Activated naive CD4-positive, alpha-beta T cell treated with anti-CD3 and anti-CD28 coated beads, Interleukin-2, amount 50 U/mL, for 24 hours (primary cell): ENCODE measurements around the gene SLC35F3.
"Not testable (repeated sequence)": the region's sequence is repeated elsewhere in the genome, so short reads cannot be mapped to it uniquely, and the experiment has no call there.

Experiments
- H3K27ac Mint-ChIP-seq: one replicate; pipeline ENCODE4 v1.8.0; 2021; ENCODE audit warnings: mild to moderate bottlenecking, mixed read lengths
- H3K27me3 Mint-ChIP-seq: one replicate; pipeline ENCODE4 v1.8.0; 2021; ENCODE audit warnings: mixed read lengths
- H3K36me3 Mint-ChIP-seq: one replicate; pipeline ENCODE4 v1.8.0; 2021; ENCODE audit warnings: mixed read lengths
- H3K4me1 Mint-ChIP-seq: one replicate; pipeline ENCODE4 v1.8.0; 2021; ENCODE audit warnings: mixed read lengths
- H3K4me3 Mint-ChIP-seq: one replicate; pipeline ENCODE4 v1.8.0; 2021; ENCODE audit warnings: mild to moderate bottlenecking, mixed read lengths
- H3K9me3 Mint-ChIP-seq: one replicate; pipeline ENCODE4 v1.8.0; 2021; ENCODE audit warnings: mixed read lengths

Gene SLC35F3

DNA sequence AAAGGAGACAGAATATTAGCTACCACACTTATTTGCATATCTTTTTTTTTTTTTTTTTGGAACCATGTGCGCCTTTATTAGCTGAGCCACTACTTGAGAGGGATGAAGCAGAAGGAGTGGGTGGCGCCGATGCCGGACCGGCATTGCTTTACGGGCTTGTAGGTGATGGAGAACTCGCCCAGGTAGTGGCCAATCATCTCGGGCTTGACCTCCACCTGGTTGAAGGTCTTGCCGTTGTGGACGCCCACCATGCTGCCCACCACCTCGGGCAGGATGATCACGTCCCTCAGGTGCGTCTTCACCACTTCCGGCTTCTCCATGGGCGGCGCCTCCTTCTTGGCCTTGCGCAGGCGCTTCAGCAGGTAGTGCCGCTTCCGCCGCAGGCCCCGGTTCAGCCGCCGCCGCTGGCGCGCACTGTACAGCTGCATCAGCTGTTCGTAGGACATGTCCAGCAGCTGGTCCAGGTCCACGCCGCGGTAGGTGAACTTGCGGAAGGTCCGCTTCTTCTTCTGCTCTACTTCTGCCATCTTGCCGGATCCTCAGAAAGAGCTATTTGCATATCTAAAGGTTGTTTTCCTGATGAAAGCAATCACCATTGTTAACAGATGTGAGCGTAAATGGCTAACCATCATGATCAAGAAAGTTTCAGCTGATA is 452.3 kb downstream of the SLC35F3 start:
- not testable (repeated sequence) for H3K27me3 Mint-ChIP-seq, H3K9me3 Mint-ChIP-seq, H3K4me1 Mint-ChIP-seq, H3K36me3 Mint-ChIP-seq
- Mint-ChIP-seq H3K27ac (peak overlapping the region; percentile 89), H3K4me3 (peak overlapping the region; percentile 89)

DNA sequence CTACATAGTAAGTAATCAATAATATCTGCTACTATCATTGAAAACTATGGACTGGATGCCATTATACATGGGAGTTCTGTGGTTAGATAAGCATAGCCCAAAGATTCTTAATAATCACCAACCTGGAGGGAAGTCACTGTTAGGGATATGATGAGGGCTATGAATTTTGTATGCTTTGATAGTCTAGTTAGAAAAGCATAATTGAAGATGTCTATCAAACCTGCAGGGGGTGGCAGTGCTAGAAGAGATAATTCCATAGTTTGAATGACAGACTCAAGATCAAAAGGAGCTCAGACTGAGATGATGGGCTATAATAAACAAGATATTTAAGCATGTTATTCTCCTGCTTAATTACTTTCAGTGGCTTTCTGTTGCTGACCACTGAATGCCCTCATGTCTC is 453.4 kb downstream of the SLC35F3 start:
- H3K9me3 Mint-ChIP-seq: no peaks in the 10 kb centered on the region
- peaks cover 1% of the 10 kb centered on the region for H3K36me3 Mint-ChIP-seq
- H3K4me3 Mint-ChIP-seq: peak overlapping the region; percentile 89
- H3K4me1 Mint-ChIP-seq: peaks cover 7% of the 10 kb centered on the region
- H3K27ac Mint-ChIP-seq: no peak overlapping the region
- H3K27me3 Mint-ChIP-seq: no peaks in the 10 kb centered on the region

DNA sequence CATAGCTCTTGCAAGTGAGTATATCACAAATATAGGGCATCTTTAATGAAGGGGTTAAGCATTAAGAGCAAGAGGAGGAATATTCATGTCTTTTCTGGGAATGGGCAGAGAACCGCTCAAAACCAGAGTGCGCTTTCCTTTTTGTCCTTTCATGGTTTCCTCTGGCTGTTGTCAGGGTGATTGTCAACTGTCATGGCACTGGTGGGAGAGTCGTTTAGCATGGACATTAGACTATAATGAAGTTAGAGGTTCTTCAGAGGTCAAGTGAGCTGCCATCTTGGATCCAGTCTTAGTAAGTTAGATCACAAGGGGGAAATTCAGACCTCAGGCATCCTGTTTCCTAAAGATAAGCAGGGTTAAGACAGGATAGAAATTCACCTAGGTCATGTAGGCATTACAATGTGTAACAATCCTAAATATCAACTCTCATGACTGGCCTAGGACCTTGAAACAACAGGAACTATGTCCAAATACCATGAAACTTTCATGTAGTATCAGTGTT is 456.7 kb downstream of the SLC35F3 start:
- Mint-ChIP-seq H3K4me3 (no peak overlapping the region), H3K4me1 (peaks cover 7% of the 10 kb centered on the region)

DNA sequence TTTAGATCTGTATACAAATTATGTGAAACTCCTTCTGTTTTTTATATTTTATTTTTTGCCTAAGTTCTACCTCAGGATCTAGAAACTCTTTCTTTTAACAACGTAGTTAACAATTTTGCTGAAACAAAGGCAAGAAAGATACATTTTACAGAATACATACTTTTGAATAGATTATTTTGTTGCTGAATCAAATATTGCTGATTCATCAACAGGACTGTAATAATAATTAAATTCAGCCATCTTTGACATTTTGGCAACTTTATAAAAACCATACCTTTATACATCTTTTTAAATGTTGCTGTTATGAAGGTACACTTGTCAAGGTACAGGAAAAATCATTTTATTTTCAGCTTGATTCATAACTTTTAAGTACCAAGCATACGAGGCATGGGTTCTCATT is 458.1 kb downstream of the SLC35F3 start:
- no peaks in the 10 kb centered on the region for H3K9me3 Mint-ChIP-seq
- no peaks in the 10 kb centered on the region for H3K27me3 Mint-ChIP-seq
- H3K4me1 Mint-ChIP-seq: peaks cover 5% of the 10 kb centered on the region
- no peak overlapping the region for H3K4me3 Mint-ChIP-seq
- H3K27ac Mint-ChIP-seq: no peak overlapping the region
- H3K36me3 Mint-ChIP-seq: peaks cover 1% of the 10 kb centered on the region

More for the DNA sequence above, 456.7 kb downstream of the SLC35F3 start:
- Mint-ChIP-seq H3K36me3 (peaks cover 1% of the 10 kb centered on the region), H3K27ac (peak overlapping the region; percentile 60), H3K27me3 (no peaks in the 10 kb centered on the region), H3K9me3 (no peaks in the 10 kb centered on the region)

DNA sequence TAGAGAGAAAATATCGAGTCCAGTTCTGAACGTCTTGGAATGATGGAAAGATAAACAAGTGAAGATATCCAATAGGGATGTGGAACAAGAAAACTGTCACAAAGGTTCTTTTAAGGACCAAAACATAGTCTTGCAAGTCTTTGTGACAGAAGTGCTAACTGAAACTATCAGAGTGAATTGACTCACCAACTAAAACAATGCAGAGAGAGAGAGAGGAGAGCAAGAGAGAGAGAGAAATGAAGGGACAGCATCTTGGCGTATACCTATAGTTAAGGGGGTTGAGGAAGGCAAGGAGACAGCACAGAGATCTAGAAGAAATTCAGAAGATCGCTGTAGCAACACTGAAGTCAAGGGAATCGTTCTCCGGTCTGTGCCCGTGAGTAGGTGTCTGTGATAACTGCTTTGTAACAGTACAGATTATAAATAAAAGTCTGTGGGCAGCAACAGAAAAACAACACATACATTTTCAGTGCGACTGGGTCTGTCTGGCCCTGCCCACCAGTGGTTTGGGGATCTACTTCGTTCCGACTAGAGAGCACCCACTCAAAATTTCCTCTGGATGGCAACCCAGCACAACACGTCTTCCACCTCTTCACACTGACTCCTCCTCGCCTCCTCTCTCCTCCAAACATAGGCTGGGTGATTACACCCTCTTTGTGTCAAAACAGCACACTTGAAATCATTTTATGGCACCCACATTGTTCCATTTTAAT is 464.0 kb downstream of the SLC35F3 start:
- Mint-ChIP-seq H3K36me3 (no peaks in the 10 kb centered on the region), H3K9me3 (no peaks in the 10 kb centered on the region), H3K27me3 (no peaks in the 10 kb centered on the region), H3K4me3 (peak overlapping the region; percentile 2), H3K27ac (peak overlapping the region; percentile 75), H3K4me1 (peaks cover 35% of the 10 kb centered on the region)

DNA sequence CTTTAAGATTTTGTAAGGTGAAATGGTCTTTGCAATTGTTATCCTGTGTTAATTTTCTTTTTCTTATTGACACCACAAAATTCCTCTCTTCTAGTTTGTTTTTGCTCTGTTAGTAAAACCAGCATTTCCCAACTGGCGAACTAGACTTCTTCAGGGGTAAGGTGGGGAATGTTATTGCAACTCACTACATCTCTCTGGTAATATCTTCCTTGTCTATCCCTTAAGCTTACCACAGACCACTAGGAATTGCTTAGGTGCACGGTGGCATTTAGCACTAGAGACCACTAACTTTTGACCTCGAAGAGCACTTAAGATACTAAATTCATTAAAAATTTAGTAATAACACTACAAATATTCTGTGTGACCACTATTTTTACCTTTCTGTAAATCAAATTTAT is 464.6 kb downstream of the SLC35F3 start:
- Mint-ChIP-seq H3K27me3 (no peaks in the 10 kb centered on the region), H3K9me3 (no peaks in the 10 kb centered on the region), H3K4me3 (no peak overlapping the region), H3K4me1 (peaks cover 39% of the 10 kb centered on the region), H3K36me3 (no peaks in the 10 kb centered on the region), H3K27ac (peak overlapping the region; percentile 75)

DNA sequence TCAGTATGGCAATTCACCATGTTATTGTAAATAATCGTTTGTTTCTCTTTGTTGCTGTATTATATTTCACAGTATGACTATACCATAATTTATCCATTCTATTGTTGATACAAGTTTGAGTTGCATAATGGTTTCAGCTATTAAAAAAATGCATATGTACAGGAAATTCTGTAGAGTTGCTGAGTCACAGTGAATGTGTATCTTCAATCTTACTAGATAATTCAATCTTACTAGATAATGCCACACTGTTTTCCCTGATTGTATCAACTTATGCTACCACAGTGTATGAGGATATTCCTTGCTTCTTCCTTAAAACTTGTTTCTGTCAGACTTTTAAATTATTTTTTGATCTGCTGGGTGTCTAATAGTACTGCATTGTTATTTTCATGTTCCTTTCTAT is 465.3 kb downstream of the SLC35F3 start:
- Mint-ChIP-seq H3K27me3 (no peaks in the 10 kb centered on the region), H3K4me3 (no peak overlapping the region), H3K36me3 (no peaks in the 10 kb centered on the region), H3K27ac (peak overlapping the region; percentile 81), H3K9me3 (no peaks in the 10 kb centered on the region), H3K4me1 (peaks cover 46% of the 10 kb centered on the region)

DNA sequence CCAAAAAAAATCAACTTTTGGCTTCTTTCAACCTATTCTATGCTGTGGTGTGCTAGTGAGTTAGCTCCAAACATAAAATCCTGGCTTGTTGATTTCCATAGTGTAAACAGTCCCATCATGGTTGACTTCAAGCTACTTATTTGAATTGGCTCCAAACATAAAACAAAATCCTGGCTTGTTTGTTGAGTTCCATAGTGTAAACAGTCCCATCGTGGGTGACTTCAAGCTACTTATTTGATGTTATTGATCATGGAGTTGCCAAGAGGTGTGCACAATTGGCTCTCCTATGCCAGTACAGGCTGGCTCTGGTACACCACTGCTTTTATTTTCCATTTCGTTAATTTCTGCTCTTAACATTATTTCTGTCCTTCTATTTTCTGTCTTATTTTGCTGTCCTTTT is 466.9 kb downstream of the SLC35F3 start:
- Mint-ChIP-seq H3K9me3 (no peaks in the 10 kb centered on the region), H3K27ac (peak overlapping the region; percentile 73), H3K4me1 (peaks cover 60% of the 10 kb centered on the region), H3K27me3 (no peaks in the 10 kb centered on the region), H3K36me3 (peaks cover 4% of the 10 kb centered on the region), H3K4me3 (peak overlapping the region; percentile 99)

DNA sequence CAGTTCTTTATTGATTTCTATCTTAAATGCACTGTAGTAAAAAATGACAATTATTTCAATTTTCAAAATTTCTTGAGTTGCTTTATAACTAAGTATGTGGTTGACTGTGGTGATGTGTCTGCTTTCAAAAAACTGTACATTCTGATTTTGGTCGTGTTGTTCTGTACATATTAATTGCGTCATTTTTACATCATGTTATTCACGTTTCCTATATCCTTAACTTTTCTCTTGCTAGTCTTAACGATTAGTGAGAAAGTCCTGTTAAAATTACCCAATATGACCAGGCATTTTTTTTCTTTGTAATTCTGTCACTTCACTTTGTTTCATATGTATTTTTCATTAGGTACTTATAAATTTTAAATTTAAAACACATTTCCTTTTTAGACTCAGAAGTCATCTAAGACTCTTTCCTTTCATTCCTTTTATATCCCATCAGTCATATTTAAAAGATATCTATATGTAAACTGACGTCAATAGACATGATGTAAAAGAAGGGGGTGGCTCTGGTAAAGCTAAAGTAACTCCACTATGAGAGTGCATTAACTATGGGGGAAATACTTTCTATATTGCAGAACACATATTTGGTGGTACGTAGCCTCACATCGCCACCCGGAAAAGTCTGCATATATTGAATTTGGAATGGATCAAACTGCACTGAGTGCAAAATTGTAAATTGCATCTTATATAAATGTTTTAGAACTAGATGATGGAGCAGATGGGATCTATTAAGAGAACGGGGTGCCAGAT is 467.7 kb downstream of the SLC35F3 start:
- H3K27me3 Mint-ChIP-seq: no peaks in the 10 kb centered on the region
- peaks cover 66% of the 10 kb centered on the region for H3K4me1 Mint-ChIP-seq
- H3K4me3 Mint-ChIP-seq: peak overlapping the region; percentile 99
- peak overlapping the region; percentile 100 for H3K27ac Mint-ChIP-seq
- H3K36me3 Mint-ChIP-seq: peaks cover 9% of the 10 kb centered on the region
- no peaks in the 10 kb centered on the region for H3K9me3 Mint-ChIP-seq

DNA sequence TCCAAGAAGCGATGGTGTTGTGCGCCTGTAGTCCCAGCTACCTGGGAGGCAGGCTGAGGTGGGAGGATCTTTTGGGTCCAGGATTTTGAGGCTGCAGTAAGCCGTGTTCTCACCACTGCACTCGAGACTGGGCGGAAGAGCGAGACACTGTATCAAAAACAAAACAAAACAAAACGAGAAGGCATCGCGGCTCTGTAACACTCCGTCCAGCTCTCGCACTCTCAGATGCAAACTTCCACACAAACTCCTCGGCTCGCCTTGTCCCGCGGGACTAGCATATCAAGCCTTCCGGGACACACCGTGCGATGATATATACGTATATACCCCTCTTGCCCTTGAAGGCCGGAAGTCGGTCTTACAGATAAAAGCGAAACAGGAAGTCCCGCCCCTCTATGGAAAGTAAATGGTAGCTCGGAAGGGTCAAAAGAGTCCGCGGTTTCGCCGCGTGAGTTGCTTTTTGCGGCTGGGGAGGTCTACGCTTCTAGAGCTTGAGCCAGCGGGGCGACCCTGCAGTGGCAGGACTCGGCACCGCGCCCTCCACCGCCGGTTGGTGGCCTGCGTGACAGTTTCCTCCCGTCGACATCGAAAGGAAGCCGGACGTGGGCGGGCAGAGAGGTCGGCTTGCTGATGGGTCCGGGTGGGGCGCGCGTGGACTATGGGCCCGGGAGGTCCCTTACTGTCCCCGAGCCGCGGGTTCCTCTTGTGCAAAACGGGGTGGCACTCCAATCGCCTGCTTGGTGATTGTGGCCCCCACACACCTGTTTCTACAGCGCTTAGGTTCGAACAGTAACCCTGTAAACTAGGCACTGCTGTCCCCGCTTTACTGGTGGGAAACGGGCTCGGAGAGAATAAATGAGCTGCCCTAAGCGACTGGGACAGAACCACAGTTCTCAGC is 468.8 kb downstream of the SLC35F3 start, which contains the start of gene COA6:
Gene COA6 (plus strand): TSS at position 393 of the 895 bp plus-strand sequence. CDS start 11 bp downstream, at position 404.
- Mint-ChIP-seq H3K27ac (peak within 1 kb of the TSS; percentile 100), H3K4me3 (peak within 1 kb of the TSS; percentile 99), H3K27me3 (no peaks in the 10 kb centered on the region), H3K36me3 (peaks cover 12% of the 10 kb centered on the region), H3K9me3 (no peaks in the 10 kb centered on the region), H3K4me1 (peaks cover 73% of the 10 kb centered on the region)

DNA sequence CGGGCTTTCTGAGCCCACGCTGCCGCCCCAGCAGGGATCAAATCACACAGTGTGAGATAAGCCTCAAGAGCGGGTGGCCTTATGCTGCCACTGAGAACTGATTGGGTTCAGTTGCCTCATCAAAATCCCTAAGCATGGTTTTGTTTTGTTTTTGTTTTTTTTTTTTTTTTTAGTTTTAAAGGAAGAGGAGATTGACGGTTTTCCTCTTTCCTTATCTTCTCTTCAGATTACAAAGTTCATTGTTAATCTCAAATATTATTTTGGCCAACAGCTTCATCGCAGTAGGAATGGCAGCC is 469.4 kb downstream of the SLC35F3 start:
- Mint-ChIP-seq H3K4me3 (peak overlapping the region; percentile 99), H3K27me3 (no peaks in the 10 kb centered on the region), H3K36me3 (peaks cover 12% of the 10 kb centered on the region), H3K9me3 (no peaks in the 10 kb centered on the region), H3K4me1 (peaks cover 73% of the 10 kb centered on the region), H3K27ac (peak overlapping the region; percentile 100)
